K562 (cell line): ENCODE results near the gene BCL2L12.
A peak's percentile ranks its signal among the peaks of the same experiment; 100 is the strongest.

Experiments
- CREM ChIP-seq: IDR thresholded peaks from 2 replicates; pipeline ENCODE4 v1.6.1; 2014; ENCODE audit warnings: antibody characterized with exemption, low read depth
- DPF2 ChIP-seq: fragments of 450-650 bp; IDR thresholded peaks from 2 replicates; pipeline ENCODE4 v1.6.1; 2016
- EZH2 ChIP-seq: IDR thresholded peaks from 2 replicates; pipeline ENCODE4 v1.6.1; 2012; ENCODE audit warnings: low read depth, mild to moderate bottlenecking, inconsistent platforms, low read length, borderline replicate concordance
- KAT2B ChIP-seq: IDR thresholded peaks from one replicate; pipeline ENCODE4 v1.6.1; 2012; ENCODE audit warnings: low read depth, mild to moderate bottlenecking, control low read depth, inconsistent platforms, low read length, moderate library complexity
- MEF2A ChIP-seq: IDR thresholded peaks from 2 replicates; pipeline ENCODE4 v1.6.1; 2011; ENCODE audit warnings: low read depth, mild to moderate bottlenecking, low read length, moderate library complexity; ENCODE audit not compliant: control insufficient read depth
- MXI1 ChIP-seq: IDR thresholded peaks from 2 replicates; pipeline ENCODE4 v1.6.1; 2011; ENCODE audit warnings: low read depth, mild to moderate bottlenecking, improper control_type of control experiment, low read length
- POLR2A ChIP-seq: fragments of 450-650 bp; conservative IDR thresholded peaks from 2 replicates; pipeline ENCODE4 v1.6.1; 2016
- TAF1 ChIP-seq: IDR thresholded peaks from 2 replicates; pipeline ENCODE4 v1.6.1; 2011; ENCODE audit warnings: mild to moderate bottlenecking, low read length, moderate library complexity; ENCODE audit not compliant: insufficient read depth, control insufficient read depth, severe bottlenecking; ENCODE audit errors: extremely low read depth
- TARDBP ChIP-seq: fragments of 450-650 bp; IDR thresholded peaks from 2 replicates; pipeline ENCODE4 v1.6.1; 2016
- ZNF146 ChIP-seq: IDR thresholded peaks from one replicate; pipeline ENCODE4 v1.6.1; 2018; ENCODE audit warnings: missing compliant biosample characterization; ENCODE audit not compliant: unreplicated experiment
- TF ChIP-seq, protein P1 (sequence below): fragments of 450-650 bp; IDR thresholded peaks from 2 replicates; pipeline ENCODE4 v1.6.1; 2017; ENCODE audit warnings: antibody characterized with exemption, mild to moderate bottlenecking
- TF ChIP-seq, protein P2 (sequence below): sonication (generic); formaldehyde crosslinking; IDR thresholded peaks from 2 replicates; pipeline ENCODE4 v1.5.0; 2020; ENCODE audit warnings: missing genetic modification reagents
- TF ChIP-seq, protein P3 (sequence below): fragments of 250-450 bp; sonication (Bioruptor Pico); IDR thresholded peaks from 2 replicates; pipeline ENCODE4 v1.8.0; 2021; ENCODE audit warnings: mild to moderate bottlenecking, moderate library complexity
- TF ChIP-seq, protein P4 (sequence below), 2 experiments: IDR thresholded peaks; 2 replicates each; pipeline ENCODE4 v1.6.1; 2012; ENCODE audit warnings: improper control_type of control experiment in 2 of 2, low read depth in 2 of 2, low read length in 2 of 2, borderline replicate concordance in 1 of 2

DNA sequence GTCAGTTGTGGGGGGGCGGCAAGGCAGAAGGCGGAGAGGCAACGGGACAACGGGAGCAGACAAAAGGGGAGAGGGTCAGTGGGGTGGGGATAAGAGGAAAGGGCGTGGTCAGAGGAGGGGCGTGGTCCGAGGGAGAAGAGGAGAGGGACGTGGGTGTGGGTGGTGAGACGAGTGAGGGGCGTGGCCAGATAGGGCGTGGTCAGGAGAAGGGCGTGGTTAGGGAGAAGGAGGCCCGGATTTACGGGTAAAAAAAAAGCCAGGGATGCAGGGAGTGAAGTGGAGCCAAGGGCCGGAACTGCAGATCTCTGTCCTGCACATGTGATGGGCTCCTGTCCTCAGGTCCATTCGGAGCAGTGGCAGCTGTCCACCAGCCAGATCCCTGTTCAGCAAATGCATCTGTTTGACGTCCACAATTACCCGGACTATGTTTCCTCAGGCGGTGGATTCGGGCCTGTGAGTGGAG, 46.7 kb downstream of the BCL2L12 start:
- TF ChIP-seq ZNF146 (CRISPR knock-in tag) (no peak), POLR2A (peak; percentile 39), TARDBP (no peak), EZH2 (no peak), KAT2B (no peak), MXI1 (no peak), DPF2 (peak; percentile 87), TAF1 (peak; percentile 40), MEF2A (no peak), CREM (peak; percentile 58)
- TF ChIP-seq, protein P1, sequence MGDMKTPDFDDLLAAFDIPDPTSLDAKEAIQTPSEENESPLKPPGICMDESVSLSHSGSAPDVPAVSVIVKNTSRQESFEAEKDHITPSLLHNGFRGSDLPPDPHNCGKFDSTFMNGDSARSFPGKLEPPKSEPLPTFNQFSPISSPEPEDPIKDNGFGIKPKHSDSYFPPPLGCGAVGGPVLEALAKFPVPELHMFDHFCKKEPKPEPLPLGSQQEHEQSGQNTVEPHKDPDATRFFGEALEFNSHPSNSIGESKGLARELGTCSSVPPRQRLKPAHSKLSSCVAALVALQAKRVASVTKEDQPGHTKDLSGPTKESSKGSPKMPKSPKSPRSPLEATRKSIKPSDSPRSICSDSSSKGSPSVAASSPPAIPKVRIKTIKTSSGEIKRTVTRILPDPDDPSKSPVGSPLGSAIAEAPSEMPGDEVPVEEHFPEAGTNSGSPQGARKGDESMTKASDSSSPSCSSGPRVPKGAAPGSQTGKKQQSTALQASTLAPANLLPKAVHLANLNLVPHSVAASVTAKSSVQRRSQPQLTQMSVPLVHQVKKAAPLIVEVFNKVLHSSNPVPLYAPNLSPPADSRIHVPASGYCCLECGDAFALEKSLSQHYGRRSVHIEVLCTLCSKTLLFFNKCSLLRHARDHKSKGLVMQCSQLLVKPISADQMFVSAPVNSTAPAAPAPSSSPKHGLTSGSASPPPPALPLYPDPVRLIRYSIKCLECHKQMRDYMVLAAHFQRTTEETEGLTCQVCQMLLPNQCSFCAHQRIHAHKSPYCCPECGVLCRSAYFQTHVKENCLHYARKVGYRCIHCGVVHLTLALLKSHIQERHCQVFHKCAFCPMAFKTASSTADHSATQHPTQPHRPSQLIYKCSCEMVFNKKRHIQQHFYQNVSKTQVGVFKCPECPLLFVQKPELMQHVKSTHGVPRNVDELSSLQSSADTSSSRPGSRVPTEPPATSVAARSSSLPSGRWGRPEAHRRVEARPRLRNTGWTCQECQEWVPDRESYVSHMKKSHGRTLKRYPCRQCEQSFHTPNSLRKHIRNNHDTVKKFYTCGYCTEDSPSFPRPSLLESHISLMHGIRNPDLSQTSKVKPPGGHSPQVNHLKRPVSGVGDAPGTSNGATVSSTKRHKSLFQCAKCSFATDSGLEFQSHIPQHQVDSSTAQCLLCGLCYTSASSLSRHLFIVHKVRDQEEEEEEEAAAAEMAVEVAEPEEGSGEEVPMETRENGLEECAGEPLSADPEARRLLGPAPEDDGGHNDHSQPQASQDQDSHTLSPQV = no peak
- TF ChIP-seq, protein P2, sequence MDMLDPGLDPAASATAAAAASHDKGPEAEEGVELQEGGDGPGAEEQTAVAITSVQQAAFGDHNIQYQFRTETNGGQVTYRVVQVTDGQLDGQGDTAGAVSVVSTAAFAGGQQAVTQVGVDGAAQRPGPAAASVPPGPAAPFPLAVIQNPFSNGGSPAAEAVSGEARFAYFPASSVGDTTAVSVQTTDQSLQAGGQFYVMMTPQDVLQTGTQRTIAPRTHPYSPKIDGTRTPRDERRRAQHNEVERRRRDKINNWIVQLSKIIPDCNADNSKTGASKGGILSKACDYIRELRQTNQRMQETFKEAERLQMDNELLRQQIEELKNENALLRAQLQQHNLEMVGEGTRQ = no peak
- TF ChIP-seq, protein P3, sequence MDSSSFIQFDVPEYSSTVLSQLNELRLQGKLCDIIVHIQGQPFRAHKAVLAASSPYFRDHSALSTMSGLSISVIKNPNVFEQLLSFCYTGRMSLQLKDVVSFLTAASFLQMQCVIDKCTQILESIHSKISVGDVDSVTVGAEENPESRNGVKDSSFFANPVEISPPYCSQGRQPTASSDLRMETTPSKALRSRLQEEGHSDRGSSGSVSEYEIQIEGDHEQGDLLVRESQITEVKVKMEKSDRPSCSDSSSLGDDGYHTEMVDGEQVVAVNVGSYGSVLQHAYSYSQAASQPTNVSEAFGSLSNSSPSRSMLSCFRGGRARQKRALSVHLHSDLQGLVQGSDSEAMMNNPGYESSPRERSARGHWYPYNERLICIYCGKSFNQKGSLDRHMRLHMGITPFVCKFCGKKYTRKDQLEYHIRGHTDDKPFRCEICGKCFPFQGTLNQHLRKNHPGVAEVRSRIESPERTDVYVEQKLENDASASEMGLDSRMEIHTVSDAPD (CRISPR knock-in tag) = no peak
- TF ChIP-seq, protein P4, sequence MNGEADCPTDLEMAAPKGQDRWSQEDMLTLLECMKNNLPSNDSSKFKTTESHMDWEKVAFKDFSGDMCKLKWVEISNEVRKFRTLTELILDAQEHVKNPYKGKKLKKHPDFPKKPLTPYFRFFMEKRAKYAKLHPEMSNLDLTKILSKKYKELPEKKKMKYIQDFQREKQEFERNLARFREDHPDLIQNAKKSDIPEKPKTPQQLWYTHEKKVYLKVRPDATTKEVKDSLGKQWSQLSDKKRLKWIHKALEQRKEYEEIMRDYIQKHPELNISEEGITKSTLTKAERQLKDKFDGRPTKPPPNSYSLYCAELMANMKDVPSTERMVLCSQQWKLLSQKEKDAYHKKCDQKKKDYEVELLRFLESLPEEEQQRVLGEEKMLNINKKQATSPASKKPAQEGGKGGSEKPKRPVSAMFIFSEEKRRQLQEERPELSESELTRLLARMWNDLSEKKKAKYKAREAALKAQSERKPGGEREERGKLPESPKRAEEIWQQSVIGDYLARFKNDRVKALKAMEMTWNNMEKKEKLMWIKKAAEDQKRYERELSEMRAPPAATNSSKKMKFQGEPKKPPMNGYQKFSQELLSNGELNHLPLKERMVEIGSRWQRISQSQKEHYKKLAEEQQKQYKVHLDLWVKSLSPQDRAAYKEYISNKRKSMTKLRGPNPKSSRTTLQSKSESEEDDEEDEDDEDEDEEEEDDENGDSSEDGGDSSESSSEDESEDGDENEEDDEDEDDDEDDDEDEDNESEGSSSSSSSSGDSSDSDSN (IDR thresholded peaks at IDR 0.05; ENCODE audit: borderline replicate concordance in 1 of 2, low read depth in 2 of 2, low read length in 2 of 2) = no peak
